ENCODE measurements around the gene CCDC116.

GRCh38 chr22:21605887-21606564 is 26.5 kb upstream of the CCDC116 start:
- TF ChIP-seq CTCF (IDR thresholded peaks at IDR 0.05) (no peak), POLR2A (IDR thresholded peaks at IDR 0.05) (no peak)
